HG03196 (cell line): ENCODE data around the gene PRKN.

Source experiments
- ATAC-seq: cut with Tn5 transposase; IDR thresholded peaks from one replicate; pipeline ENCODE4 v1.9.1; 2021; ENCODE audit not compliant: unreplicated experiment

PRKN gene

GRCh38 chr6:162200945-162201690, 526.4 kb downstream of the PRKN start:
- ATAC-seq, result no peak

GRCh38 chr6:162200041-162200440, 527.5 kb downstream of the PRKN start:
- ATAC-seq, result no peak

- ATAC-seq, result no peak
These were observed 528.6 kb downstream of the PRKN start for GRCh38 chr6:162198925-162199324.

GRCh38 chr6:162198076-162198475, 529.5 kb downstream of the PRKN start:
- ATAC-seq, result no peak

- ATAC-seq, result no peak
These were observed 532.1 kb downstream of the PRKN start for GRCh38 chr6:162195441-162195840.

GRCh38 chr6:162190981-162191380, 536.6 kb downstream of the PRKN start:
- no peak for ATAC-seq

GRCh38 chr6:162187168-162187935, 540.2 kb downstream of the PRKN start:
- ATAC-seq, result no peak

- no peak for ATAC-seq
These were observed 543.1 kb downstream of the PRKN start for GRCh38 chr6:162184465-162184864.

GRCh38 chr6:162181741-162182401, 545.7 kb downstream of the PRKN start:
- ATAC-seq, result no peak

- ATAC-seq, result no peak
These were observed 546.5 kb downstream of the PRKN start for GRCh38 chr6:162181111-162181510.

- no peak for ATAC-seq
These were observed 548.2 kb downstream of the PRKN start for GRCh38 chr6:162179196-162179951.

GRCh38 chr6:162178666-162179065, 548.9 kb downstream of the PRKN start:
- no peak for ATAC-seq

GRCh38 chr6:162178266-162178665, 549.3 kb downstream of the PRKN start:
- no peak for ATAC-seq

GRCh38 chr6:162177746-162178145, 549.8 kb downstream of the PRKN start:
- no peak for ATAC-seq

- no peak for ATAC-seq
These were observed 554.1 kb downstream of the PRKN start for GRCh38 chr6:162173466-162173865.

GRCh38 chr6:162165479-162165878, 562.1 kb downstream of the PRKN start:
- ATAC-seq, result no peak

GRCh38 chr6:162157167-162157870, 570.2 kb downstream of the PRKN start:
- no peak for ATAC-seq

GRCh38 chr6:162156146-162156545, 571.4 kb downstream of the PRKN start:
- no peak for ATAC-seq

- no peak for ATAC-seq
These were observed 572.6 kb downstream of the PRKN start for GRCh38 chr6:162154930-162155329.

- ATAC-seq, result no peak
These were observed 573.6 kb downstream of the PRKN start for GRCh38 chr6:162154001-162154400.

GRCh38 chr6:162153120-162153519, 574.4 kb downstream of the PRKN start:
- no peak for ATAC-seq
